ENCODE measurements around the gene ARHGEF19.

GRCh38 chr1:16249596-16250241 lies 37.3 kb upstream of the ARHGEF19 start:
- TF ChIP-seq, protein P1, sequence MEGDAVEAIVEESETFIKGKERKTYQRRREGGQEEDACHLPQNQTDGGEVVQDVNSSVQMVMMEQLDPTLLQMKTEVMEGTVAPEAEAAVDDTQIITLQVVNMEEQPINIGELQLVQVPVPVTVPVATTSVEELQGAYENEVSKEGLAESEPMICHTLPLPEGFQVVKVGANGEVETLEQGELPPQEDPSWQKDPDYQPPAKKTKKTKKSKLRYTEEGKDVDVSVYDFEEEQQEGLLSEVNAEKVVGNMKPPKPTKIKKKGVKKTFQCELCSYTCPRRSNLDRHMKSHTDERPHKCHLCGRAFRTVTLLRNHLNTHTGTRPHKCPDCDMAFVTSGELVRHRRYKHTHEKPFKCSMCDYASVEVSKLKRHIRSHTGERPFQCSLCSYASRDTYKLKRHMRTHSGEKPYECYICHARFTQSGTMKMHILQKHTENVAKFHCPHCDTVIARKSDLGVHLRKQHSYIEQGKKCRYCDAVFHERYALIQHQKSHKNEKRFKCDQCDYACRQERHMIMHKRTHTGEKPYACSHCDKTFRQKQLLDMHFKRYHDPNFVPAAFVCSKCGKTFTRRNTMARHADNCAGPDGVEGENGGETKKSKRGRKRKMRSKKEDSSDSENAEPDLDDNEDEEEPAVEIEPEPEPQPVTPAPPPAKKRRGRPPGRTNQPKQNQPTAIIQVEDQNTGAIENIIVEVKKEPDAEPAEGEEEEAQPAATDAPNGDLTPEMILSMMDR (IDR thresholded peaks at IDR 0.05; ENCODE audit: low read depth, low read length): no peak
- no peak for TF ChIP-seq EZH2phosphoT487 (IDR thresholded peaks at IDR 0.05; ENCODE audit: low read depth)

All from OCI-LY3 (cell line).